Panc1 (cell line): ENCODE results near the gene BMAL1. TPM values are rescaled to one million over a fixed set of nuclear protein-coding genes. Genes with fewer than 3 reads are reported as not detected.

ENCODE experiments used
- ATAC-seq: fragments of 200-7000 bp; cut with Tn5 transposase; 2 replicates; pipeline ENCODE4 v1.9.1; 2020; ENCODE audit warnings: mild to moderate bottlenecking, moderate library complexity
- BruUV-seq: library from RNA; stranded (reverse); fragments of 400-500 nt; replicated peaks from 2 replicates; lab custom pipeline; 2021; lab: Mats Ljungman, UMichigan
- CTCF ChIA-PET: fragments of 300-600 bp; sonication (Branson Sonifier 250); formaldehyde crosslinking; loops from one replicate; lab custom pipeline; 2022; ENCODE audit warnings: antibody characterized with exemption; lab: Charles Lee
- POLR2A ChIA-PET: fragments of 300-600 bp; sonication (Branson Sonifier 250); formaldehyde crosslinking; loops from one replicate; lab custom pipeline; 2022; ENCODE audit warnings: antibody characterized with exemption; lab: Charles Lee
- DNase-seq: peaks from one replicate; pipeline ENCODE4 v3.0.0-alpha.2; 2010; ENCODE audit warnings: low read depth, low spot score
- H3K27ac ChIP-seq: 2 replicates; pipeline ENCODE4 v1.5.1; 2011; ENCODE audit warnings: mild to moderate bottlenecking, low read length, inconsistent platforms
- H3K27me3 ChIP-seq: fragments of 200-500 bp; sonication (Bioruptor generic); 2 replicates; pipeline ENCODE4 v1.6.0; 2014; ENCODE audit warnings: low read length, inconsistent platforms; ENCODE audit not compliant: control insufficient read depth, insufficient read depth
- H3K36me3 ChIP-seq: fragments of 200-500 bp; sonication (Bioruptor generic); 2 replicates; pipeline ENCODE4 v1.5.1; 2014; ENCODE audit warnings: inconsistent platforms, mild to moderate bottlenecking, low read length, moderate library complexity; ENCODE audit not compliant: control insufficient read depth, insufficient read depth
- H3K4me1 ChIP-seq: 2 replicates; pipeline ENCODE4 v1.5.1; 2011; ENCODE audit warnings: inconsistent platforms, mild to moderate bottlenecking, low read length, moderate library complexity; ENCODE audit not compliant: control insufficient read depth, insufficient read depth
- H3K4me3 ChIP-seq, 2 experiments: 2 replicates each; pipeline ENCODE4 v1.5.1; 2011 to 2012; ENCODE audit warnings: low read depth in 2 of 2, low read length in 2 of 2, mild to moderate bottlenecking in 2 of 2, inconsistent platforms in 1 of 2, moderate library complexity in 1 of 2
- H3K9me3 ChIP-seq: fragments of 200-500 bp; sonication (Bioruptor generic); 2 replicates; pipeline ENCODE4 v1.5.1; 2014; ENCODE audit warnings: low read depth, mild to moderate bottlenecking, inconsistent platforms, low read length, moderate library complexity; ENCODE audit not compliant: control insufficient read depth, insufficient read depth
- POLR2AphosphoS5 ChIP-seq: IDR thresholded peaks from 2 replicates; pipeline ENCODE4 v1.6.1; 2012; ENCODE audit warnings: mild to moderate bottlenecking, low read depth, low read length, moderate library complexity
- SIN3A ChIP-seq: IDR thresholded peaks from 2 replicates; pipeline ENCODE4 v1.6.1; 2012; ENCODE audit warnings: low read depth, mild to moderate bottlenecking, low read length, moderate library complexity, borderline replicate concordance; ENCODE audit not compliant: insufficient read depth
- TCF7L2 ChIP-seq: IDR thresholded peaks from 2 replicates; pipeline ENCODE4 v1.6.1; 2011; ENCODE audit warnings: mild to moderate bottlenecking, low read depth, low read length, inconsistent platforms
- in situ Hi-C: cut with HindIII; loops from 2 replicates; pipeline ENCODE4 v1.10.0; 2016; ENCODE audit warnings: low sequenced_read_pairs, low pct_unique_long_range_greater_than_20kb
- intact Hi-C: fragments of 100-400 bp; cut with micrococcal nuclease; formaldehyde crosslinking; loops from one replicate; pipeline ENCODE4 v1.10.0; 2022; ENCODE audit not compliant: unreplicated experiment
- total RNA-seq: library from RNA; stranded (reverse); gene quantifications from one replicate; pipeline ENCODE4 v1.2.1, GENCODE V29; 2021; ENCODE audit not compliant: unreplicated experiment
- TF ChIP-seq, protein P1 (sequence below), 2 experiments: IDR thresholded peaks; 2 replicates each; pipeline ENCODE4 v1.6.1; 2011 to 2012; ENCODE audit warnings: low read depth in 2 of 2, control low read depth in 1 of 2, low read length in 1 of 2, mild to moderate bottlenecking in 1 of 2, moderate library complexity in 1 of 2; ENCODE audit not compliant: insufficient read depth in 1 of 2
- TF ChIP-seq, protein P2 (sequence below): fragments of 450-650 bp; IDR thresholded peaks from 2 replicates; pipeline ENCODE4 v1.5.1; 2017; ENCODE audit warnings: mild to moderate bottlenecking

BMAL1 gene
- total RNA-seq, 1 experiment from 2014 or later = 9.3 TPM

DNA sequence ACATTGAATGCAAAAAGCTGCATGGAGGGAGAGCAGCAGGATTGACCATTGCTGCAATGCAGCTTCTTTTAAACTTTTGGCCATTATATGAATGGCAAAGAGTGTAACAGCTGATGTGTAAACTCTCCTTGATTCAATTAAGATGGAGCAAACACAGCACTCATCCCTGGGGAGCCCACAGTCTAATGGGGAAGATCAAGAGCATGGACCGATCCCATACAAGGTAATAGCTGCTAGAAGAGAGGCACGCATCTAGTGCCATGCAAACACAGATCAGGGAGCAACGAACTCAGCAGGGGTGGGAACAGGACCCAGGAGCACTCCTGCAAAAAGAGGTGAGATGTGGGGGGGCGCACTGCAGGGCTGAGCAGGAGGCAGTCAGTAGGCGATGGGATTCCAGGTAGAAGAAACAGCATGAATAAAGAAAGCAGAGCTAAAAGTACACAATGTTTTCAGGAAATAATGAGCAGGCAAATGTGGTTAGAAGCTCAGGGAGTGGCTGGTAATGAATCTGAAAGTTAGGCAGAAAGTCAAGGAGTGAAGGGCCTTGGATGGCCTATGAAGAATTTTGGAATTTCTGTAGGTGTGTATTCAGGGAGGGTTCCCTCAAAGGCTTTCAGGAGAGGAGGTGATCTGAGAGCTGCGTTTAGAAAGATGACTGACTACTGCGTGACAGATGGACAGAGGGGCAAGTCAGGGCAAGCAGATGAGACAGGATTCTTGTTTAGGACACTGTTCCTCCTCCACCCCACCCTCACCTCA lies 17.2 kb upstream of the BMAL1 start:
- DNase-seq (no peak), ATAC-seq (no peak)
- H3K4me3 ChIP-seq = no peak overlapping the region
- no peaks in the 10 kb centered on the region for H3K36me3 ChIP-seq
- ChIA-PET CTCF (no interaction called here), POLR2A (no interaction called here)
- no TSS peak for BruUV-seq
- peaks cover 9% of the 10 kb centered on the region for H3K27me3 ChIP-seq
- no peaks in the 10 kb centered on the region for H3K9me3 ChIP-seq
- in situ Hi-C loops = no loop called here
- intact Hi-C loops = no loop called here
- no peak overlapping the region for H3K27ac ChIP-seq
- TF ChIP-seq, protein P1, sequence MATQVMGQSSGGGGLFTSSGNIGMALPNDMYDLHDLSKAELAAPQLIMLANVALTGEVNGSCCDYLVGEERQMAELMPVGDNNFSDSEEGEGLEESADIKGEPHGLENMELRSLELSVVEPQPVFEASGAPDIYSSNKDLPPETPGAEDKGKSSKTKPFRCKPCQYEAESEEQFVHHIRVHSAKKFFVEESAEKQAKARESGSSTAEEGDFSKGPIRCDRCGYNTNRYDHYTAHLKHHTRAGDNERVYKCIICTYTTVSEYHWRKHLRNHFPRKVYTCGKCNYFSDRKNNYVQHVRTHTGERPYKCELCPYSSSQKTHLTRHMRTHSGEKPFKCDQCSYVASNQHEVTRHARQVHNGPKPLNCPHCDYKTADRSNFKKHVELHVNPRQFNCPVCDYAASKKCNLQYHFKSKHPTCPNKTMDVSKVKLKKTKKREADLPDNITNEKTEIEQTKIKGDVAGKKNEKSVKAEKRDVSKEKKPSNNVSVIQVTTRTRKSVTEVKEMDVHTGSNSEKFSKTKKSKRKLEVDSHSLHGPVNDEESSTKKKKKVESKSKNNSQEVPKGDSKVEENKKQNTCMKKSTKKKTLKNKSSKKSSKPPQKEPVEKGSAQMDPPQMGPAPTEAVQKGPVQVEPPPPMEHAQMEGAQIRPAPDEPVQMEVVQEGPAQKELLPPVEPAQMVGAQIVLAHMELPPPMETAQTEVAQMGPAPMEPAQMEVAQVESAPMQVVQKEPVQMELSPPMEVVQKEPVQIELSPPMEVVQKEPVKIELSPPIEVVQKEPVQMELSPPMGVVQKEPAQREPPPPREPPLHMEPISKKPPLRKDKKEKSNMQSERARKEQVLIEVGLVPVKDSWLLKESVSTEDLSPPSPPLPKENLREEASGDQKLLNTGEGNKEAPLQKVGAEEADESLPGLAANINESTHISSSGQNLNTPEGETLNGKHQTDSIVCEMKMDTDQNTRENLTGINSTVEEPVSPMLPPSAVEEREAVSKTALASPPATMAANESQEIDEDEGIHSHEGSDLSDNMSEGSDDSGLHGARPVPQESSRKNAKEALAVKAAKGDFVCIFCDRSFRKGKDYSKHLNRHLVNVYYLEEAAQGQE (IDR thresholded peaks at IDR 0.05; ENCODE audit: insufficient read depth in 1 of 2, low read depth in 2 of 2, low read length in 1 of 2) = no peak
- no peak for TF ChIP-seq SIN3A
- TF ChIP-seq POLR2AphosphoS5 = no peak
- TF ChIP-seq TCF7L2 = no peak
- TF ChIP-seq, protein P2, sequence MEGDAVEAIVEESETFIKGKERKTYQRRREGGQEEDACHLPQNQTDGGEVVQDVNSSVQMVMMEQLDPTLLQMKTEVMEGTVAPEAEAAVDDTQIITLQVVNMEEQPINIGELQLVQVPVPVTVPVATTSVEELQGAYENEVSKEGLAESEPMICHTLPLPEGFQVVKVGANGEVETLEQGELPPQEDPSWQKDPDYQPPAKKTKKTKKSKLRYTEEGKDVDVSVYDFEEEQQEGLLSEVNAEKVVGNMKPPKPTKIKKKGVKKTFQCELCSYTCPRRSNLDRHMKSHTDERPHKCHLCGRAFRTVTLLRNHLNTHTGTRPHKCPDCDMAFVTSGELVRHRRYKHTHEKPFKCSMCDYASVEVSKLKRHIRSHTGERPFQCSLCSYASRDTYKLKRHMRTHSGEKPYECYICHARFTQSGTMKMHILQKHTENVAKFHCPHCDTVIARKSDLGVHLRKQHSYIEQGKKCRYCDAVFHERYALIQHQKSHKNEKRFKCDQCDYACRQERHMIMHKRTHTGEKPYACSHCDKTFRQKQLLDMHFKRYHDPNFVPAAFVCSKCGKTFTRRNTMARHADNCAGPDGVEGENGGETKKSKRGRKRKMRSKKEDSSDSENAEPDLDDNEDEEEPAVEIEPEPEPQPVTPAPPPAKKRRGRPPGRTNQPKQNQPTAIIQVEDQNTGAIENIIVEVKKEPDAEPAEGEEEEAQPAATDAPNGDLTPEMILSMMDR = no peak
- peaks cover 10% of the 10 kb centered on the region for H3K4me1 ChIP-seq

- no TSS peak for BruUV-seq
- H3K4me1 ChIP-seq = peaks cover 10% of the 10 kb centered on the region
- H3K9me3 ChIP-seq = no peaks in the 10 kb centered on the region
- ATAC-seq (peak; percentile 61; the same call in 1 of the 2 replicates), DNase-seq (no peak)
- no peak overlapping the region for H3K4me3 ChIP-seq
- no peak overlapping the region for H3K27ac ChIP-seq
- TF ChIP-seq SIN3A (no peak), TCF7L2 (no peak; the same call in 1 of the 2 replicates), POLR2AphosphoS5 (no peak)
- TF ChIP-seq, protein P2 = no peak
- TF ChIP-seq, protein P1 (IDR thresholded peaks at IDR 0.05; ENCODE audit: insufficient read depth in 1 of 2, low read depth in 2 of 2, low read length in 1 of 2) = no peak
- ChIA-PET CTCF (no interaction called here), POLR2A (no interaction called here)
- in situ Hi-C loops (no loop called here), intact Hi-C loops (no loop called here)
- H3K36me3 ChIP-seq = no peaks in the 10 kb centered on the region
- H3K27me3 ChIP-seq = peaks cover 6% of the 10 kb centered on the region
Measured at GRCh38 chr11:13260963-13261588, 16.5 kb upstream of the BMAL1 start.
